HG03159 (cell line): ENCODE data around the gene CDH12.
"Not testable (repeated sequence)": the region's sequence is repeated elsewhere in the genome, so short reads cannot be mapped to it uniquely, and the experiment has no call there.

Source experiments
- ATAC-seq: cut with Tn5 transposase; IDR thresholded peaks from one replicate; pipeline ENCODE4 v1.9.1; 2021; ENCODE audit warnings: mild to moderate bottlenecking, moderate library complexity; ENCODE audit not compliant: unreplicated experiment

Gene CDH12

DNA sequence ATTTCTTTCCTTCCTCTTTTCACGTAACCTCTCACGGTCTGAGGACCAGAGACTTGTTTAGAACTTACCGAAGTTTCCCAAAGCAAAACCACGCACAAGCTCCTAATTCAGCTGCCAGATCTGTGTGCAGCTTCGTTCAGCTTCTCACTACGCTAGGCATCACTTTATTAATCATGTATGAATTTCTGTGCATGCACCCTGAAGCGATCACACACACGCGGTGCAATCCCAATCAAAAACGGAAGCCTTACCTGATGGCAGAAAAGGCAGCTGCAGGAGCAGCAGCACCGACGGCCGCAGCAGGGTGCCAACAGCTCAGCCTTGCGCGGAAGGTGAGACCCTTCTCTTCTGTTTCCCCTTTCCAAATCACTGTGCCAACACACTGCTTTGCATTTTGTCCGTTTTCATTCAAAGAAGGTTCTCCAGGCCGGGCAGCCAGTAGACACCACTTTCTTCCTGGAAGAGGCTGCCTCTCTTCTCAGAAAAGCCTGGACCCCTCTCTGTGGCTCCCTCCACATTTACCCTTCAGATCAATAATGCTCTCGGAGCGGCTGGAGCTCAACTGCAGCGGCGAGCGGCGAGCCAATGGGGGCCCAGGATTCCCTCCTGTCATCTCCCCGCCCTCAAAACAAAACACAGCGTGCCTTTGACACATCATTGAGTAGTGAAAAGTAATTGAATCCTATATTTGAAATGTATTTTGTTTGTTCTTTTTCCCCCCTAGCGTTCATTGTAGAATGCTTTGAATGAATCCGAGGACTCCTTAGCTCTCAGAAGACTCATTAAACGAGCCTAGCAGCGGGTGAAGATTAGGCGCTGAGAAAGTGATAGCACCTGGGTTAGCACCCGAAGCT, at the start of gene CDH12:
Gene CDH12, minus strand, starts transcription at position 538 of the 854 bp plus-strand sequence.
- peak; percentile 45 for ATAC-seq

DNA sequence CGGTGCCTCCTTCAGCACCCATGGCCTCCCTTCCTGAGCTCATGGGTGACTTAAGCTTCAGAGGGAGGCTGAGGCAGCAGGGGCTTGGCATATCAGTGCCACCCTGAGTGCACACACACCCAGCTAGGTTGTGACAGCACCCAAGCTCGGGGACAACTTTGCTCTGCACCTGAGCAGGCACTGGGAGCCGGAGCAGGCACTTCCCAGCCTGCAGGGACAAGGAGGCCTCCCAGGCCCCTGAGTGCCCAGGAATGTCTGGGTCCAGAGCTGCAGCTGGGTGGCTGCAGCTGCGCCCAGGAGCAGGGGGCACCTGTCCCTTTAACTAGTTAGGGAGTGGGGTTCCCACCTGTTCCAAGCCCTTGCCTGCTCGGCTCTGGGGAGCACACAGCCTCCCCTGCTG, 48.7 kb upstream of the CDH12 start:
- ATAC-seq, result no peak

DNA sequence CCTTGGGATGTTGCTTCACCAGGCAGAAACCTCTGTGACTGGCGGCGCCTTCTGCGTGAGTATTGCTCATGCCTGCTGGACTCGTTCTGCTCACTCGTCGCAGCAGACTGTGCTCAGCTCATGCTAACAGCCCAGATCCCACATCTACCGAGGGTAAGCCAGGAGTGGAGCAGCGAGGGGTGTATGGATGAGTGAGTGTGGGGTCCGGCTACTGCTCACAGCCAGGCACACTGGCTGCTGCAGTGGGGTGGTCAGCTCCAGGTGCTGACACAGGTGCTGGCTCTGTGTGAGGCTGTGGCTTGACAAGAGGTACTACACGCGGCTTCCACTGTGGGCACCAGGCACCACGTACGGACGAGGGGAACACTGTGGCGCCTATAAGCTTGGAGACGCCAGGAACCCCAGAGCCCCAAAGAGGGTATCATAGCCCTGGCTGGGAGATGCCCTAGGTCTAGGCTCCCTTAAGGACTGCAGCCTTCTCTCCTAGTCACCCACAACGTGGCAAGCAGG, 47.7 kb upstream of the CDH12 start:
- ATAC-seq, result no peak

DNA sequence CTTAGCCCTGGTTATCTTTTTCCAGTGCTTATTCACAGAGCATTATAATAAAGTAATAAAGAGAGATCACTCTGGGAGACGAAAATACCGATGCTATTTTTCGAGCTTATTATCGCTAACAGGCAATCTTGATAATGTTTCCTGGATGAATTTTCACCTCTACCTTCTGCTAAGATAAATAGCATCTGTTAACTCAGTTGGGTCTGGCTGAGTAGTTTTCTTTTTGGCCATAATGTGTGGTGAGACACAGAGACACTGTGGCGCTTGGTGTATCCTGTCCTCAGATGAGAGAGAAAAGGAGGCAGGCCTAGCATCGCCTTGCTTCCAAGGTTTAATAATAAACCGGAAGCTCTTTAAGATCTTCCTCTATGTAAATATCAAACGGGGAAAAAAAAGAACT, 46.2 kb upstream of the CDH12 start:
- ATAC-seq, result no peak

DNA sequence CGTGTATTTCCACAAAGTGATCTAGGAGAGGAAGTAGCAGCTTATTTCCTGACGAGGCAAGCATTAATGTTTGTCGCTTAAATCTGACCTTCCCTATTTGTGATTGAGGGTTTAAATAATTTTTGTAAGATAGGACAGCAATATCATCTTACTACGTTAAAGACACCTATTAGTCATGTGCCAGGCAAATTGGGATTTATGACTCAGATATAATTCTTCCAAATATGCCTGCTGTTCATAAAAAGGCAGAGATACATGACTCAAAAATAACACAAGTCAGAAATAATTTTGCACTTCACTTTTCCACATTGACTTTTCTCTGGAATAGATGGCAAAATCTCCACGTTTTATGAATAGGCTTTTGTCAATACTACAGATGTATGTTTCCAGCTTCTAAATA, 43.0 kb upstream of the CDH12 start:
- no peak for ATAC-seq

DNA sequence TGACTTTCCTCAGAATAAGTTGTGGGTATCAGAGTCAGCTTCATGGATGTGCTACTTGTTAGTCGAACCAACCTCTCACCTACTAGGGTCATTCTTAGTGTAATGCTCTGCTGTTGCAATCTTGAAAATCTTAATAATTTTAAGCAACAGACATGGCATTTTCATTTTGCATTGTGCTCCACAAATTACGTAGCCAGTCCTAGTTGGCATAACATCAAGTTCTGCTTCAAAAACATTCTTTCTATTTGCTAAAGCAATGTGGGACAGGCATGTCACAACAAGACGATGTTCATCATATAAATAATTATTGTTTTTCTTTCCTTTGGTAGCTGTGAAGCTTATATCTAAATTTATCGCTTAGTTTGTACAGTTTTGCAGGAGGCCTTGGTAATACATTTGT, 39.3 kb upstream of the CDH12 start:
- ATAC-seq, result no peak

DNA sequence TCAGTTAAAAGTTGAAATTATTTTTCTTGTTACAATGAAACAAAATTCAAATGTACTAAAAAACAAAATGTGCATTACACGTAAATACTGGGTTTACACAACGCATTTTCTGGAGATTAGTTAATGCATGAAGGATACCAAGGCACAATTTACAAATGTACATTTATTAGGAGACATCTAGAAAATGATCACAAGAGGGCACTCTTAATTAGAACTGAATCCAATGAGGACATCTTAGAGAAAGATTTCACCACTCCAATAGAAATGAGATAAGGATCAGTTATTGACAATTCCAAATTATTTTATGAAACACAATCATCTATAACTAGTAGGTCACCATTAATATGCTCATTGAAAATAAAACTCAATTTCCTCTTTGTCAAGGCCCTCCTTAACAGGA, 36.6 kb upstream of the CDH12 start:
- no peak for ATAC-seq

DNA sequence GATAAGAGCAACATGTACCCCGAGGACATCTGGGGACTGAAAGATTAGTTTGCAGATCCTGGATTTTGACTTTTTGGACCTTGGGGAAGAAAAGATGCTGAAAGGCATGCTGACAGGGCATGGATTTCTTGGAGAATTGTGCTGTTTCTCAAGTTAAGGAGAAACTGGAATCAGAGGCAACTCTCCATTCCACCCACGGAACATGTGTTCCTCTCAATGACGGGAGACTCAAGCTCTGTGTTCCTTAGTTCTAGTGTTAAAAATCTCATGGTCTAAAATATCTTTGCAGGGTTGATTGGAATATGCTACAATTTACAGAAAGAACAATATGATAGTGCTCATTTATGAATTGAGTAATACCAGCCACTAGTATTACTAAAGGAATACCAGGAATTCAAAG, 34.4 kb upstream of the CDH12 start:
- no peak for ATAC-seq

DNA sequence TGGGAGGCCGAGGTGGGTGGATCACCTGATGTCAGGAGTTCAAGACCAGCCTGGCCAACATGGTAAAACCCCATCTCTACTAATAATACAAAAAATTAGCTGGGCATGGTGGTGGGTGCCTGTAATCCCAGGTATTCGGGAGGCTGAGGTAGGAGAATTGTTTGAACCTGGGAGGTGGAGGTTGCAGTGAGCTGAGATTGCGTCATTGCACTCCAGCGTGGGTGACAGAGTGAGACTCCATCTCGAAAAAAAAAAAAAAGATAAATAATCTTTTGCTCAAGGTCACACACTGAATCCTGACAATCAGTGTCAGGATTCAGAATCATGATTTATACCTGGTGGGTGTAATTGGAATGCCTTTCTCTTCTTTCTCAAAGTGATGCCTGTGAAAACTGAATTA, 5.8 kb upstream of the CDH12 start:
- ATAC-seq, result not testable (repeated sequence)

DNA sequence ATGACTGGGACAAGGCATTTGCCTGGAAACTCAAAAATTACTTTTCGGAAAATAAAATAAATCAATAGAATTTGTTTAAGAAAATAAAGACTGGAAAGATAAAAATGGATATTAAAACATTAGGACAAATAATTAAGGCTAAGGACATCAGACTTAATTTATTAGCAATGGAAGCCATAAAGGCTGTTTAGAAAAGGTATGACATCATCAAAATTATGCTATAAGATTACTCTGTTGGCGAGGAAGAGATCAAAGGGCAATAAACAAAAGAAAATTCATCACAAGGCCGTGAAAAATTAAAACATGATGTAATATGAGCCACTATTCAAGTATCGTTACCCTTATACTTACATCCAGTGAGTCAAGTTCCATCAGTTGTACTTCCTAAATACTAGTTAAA, 2.7 kb upstream of the CDH12 start:
- no peak for ATAC-seq

DNA sequence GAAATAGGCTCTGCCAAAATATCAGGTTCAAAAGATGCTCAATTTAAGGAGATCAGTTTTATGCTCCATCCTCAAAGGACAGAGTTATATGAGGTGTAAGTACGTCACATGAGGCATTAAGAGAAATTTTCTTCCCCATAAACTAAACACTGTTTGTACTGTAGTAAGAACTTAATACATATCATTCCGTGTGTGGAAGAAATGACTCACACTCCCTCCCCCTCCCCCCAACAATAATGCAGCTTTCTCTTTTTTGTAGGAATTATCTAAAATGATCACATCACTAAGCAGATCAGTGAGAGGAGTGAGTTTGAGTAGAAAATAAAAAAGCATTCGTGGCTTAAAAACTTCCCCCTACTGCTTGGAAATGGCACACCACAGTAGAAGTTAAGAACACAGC, 2.2 kb downstream of the CDH12 start:
- no peak for ATAC-seq

DNA sequence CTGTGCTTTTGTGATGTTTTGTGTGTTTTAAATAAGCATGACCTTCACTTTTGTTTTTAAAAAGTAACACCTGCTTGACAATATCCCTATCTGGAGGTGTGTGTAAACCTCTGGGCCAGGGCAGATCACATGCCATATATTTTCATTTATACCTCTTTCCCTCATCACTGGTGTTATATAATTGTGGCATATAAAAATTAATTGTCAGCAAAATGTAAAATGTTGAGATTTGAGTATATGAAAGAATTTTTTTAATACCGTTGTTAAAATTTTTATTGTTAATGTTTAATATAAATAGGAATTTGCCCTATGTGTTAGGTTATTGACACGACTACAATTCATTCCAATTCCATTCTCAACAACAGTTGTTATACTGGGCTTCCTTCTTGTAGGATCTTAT, 6.5 kb downstream of the CDH12 start:
- ATAC-seq, result no peak

DNA sequence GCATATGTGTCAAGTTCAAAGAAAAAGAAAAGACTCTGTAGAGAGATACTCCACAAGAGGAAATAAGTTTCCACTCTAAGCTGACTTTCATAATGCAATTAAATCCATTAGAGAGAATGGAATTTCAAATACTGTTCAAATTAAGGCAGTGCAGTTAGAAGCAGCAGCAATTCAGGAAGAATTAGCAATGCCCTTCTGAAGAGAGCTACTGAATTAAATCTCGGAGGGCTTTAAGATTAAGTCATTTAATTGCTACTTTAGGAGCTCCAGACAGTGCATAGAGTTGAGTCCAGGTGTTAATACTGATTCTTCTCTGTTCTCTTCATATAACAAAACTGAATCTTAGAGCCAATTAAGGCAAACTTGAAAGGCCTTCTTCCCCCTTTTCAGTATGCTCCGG, 8.5 kb downstream of the CDH12 start:
- ATAC-seq, result no peak

DNA sequence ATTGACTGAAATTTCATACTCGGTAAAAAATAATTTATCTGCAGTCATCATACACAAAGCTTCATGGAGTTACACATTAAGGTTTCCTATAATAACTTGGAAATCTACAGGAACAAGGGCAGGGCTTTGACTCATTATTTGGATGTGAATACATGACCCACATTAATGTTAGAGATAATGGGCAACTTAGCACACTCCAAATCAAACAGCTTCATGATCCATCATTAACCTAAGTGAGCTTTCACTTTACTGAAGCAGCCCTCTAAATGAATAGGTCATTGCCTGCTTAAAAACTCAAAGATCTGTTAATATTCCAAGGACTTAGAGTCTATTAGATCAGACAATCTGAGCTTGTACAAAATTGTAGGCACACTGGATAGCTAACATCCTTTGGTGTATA, 9.0 kb downstream of the CDH12 start:
- ATAC-seq, result no peak

DNA sequence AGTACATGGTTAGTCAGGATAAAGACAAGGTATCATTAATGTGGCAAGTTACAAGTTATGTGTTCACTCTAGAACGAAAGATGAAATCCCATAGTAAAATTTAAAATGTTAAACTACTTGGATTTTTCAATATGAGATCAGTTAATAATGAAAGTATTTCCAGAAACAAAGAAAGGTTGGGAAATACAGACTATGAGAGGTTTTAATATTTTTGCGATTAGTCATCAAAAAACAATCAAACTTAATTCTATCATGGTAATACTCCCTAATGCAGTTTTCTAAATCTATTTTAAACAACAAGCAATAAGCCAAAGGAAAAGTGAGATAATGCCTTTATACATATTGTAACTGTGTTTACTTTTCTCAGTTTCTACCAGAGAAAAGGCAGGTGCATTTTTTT, 10.6 kb downstream of the CDH12 start:
- no peak for ATAC-seq

DNA sequence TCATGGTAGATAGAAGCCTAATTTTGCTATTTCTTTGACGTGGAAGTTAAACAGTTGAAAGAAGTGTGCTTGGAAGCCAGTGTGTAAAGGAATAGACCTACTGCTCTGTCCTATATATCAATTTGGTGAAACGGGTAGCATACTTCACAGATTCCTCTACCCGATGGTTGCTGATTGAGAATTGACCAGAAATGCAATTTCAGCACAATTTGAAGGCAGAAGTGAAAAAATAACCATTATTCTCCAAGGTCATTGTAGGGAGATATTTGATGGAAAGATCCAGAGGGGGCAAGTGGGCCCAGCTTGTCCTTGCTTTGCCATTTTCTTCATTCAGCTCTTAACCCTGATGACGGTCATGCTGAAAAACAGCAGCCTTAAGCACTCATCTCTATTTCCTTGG, 15.3 kb downstream of the CDH12 start:
- ATAC-seq, result no peak

DNA sequence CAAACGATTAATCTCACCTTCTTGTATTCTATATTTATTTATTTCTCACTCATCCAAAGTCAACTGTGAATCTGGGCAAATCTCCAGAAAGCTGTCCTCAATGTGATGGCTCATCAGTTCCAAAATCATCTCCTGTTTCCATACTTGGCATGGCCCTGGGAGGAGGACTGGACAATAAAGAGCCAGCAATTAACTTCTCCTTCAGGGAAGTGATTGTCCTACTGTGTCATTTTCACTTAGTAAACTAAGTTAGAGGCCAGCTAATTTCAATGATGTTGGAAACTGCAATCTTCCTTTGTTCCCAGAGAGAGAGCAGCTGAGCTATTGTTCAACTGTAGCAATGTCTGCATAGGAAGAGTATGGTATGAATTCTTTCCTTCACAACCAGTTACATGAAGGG, 17.5 kb downstream of the CDH12 start:
- no peak for ATAC-seq

DNA sequence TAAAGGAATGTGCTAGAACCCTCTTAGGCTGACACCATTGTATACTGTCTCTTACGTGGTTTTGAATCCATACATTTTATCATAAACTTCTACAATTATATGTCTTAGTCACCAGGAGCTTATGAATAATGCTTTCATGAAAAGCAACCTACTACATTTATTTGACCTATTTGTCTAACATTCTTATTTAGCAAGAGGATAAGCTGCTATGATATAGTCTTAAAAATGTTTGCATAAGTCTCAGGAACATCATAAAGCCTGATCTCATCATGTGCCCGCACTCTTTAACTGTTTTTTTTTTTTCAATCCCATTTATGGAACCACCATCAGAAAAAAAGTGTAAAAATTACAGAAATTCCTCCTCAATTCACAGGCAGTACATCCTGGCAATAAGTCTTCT, 59.7 kb downstream of the CDH12 start:
- no peak for ATAC-seq

DNA sequence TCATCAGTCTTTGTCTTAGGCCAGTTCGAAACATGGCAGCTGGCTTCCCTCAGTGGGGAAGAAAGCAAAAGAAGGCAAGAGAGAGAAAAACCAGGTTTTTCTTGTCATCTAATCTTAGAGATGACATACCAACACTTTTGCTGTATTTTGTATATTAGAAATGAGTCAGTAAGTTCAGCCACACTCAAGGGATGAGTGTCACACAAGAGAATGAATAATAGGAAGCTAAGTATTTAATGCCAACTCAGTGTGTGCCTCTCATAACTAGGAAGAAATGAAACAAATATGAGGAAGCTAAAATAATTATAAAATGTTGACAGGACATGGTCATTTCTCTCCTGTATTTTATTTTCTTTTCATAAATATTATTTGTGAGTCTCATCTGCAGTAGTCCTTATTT, 65.3 kb downstream of the CDH12 start:
- ATAC-seq, result no peak

DNA sequence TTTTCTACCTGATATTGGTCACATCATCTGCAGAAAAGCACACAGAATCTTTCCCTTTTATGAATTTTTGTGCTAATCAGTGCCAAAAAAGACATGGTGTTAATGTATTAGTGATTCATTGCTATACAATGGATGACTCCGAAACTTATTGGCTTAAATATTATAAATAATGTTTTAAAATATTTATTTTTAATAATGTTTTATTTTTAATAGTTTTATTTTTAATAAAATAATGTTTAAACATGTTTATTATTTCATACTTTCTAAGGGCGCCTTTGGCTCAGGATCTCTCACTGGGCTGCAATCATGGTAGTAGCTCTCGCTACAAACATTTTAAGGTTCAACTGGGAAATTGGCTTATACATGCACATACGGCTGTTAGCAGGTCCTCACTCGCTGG, 65.7 kb downstream of the CDH12 start:
- ATAC-seq, result no peak

DNA sequence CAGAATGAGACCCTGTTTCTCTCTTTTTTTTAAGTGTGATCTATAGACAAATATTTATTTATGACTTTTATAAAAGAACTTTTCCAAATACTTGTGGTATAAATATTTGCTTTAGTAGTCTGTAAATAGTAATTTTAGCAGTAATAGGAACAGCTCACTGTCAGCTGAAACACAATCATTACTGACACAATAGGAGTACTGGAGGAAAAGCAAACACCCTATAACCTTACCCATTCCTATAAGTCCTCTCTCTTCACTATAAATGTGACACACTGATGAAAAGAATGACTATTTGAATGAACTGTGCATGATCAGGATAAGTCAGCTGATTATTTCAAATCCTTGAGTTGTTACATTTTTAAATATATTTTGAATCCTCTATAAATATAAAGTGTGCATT, 72.4 kb downstream of the CDH12 start:
- ATAC-seq, result no peak

DNA sequence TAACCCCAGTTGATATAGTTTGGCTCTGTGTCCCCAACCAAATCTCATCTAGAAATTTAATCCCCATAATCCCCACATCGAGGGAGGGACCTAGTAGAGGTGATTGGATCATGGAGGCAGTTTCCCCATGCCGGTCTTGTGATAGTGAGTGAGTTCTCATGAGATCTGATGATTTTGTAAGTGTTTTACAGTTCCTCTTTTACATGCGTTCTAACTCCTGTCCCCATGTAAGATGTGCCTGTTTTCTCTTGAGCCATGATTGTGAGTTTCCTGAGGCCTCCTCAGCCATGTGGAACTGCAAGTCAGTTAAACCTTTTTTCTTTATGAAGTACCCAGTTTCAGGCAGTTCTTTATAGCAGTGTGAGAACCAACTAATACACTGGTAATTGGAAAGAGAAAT, 73.6 kb downstream of the CDH12 start:
- ATAC-seq, result no peak

DNA sequence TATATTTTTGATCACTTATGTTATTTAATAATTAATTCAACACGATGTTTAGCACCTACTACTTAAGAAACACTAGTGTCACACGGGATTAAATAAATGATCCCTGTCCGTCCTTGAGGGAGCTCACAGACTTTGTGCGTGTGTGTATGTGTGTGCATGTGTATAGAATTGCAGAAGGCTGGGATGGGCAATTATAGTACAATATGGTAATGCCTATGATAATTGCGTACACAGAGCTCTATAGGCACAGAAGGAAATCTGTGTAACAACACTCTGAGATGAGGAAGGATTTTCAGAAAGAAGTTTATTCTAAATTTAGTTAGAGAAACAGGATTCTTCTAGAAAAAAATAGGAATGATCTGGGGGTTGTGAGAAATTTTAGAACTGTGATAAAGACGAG, 76.9 kb downstream of the CDH12 start:
- ATAC-seq, result no peak
